ENCODE data around the gene CCDC47.
"Not testable (repeated sequence)": the region's sequence is repeated elsewhere in the genome, so short reads cannot be mapped to it uniquely, and the experiment has no call there.

Gene CCDC47

DNA sequence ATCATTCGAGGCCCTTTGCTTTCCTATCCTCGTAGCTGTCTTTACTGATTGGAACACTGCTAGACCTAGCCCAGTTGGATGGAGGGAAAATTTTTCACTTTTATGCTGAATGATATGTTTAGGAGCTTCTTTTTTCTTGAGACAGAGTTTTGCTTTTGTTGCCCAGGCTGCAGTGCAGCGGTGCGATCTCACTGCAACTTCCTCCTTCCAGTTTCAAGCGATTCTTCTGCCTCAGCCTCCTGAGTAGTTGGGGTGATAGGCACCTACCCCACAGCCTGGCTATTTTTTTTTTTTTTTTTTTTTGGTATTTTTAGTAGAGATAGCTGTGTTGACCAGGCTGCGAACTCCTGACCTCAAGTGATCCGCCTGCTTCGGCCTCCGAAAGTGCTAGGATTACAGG, 36.6 kb upstream of the CCDC47 start:
- TF ChIP-seq, protein P1, sequence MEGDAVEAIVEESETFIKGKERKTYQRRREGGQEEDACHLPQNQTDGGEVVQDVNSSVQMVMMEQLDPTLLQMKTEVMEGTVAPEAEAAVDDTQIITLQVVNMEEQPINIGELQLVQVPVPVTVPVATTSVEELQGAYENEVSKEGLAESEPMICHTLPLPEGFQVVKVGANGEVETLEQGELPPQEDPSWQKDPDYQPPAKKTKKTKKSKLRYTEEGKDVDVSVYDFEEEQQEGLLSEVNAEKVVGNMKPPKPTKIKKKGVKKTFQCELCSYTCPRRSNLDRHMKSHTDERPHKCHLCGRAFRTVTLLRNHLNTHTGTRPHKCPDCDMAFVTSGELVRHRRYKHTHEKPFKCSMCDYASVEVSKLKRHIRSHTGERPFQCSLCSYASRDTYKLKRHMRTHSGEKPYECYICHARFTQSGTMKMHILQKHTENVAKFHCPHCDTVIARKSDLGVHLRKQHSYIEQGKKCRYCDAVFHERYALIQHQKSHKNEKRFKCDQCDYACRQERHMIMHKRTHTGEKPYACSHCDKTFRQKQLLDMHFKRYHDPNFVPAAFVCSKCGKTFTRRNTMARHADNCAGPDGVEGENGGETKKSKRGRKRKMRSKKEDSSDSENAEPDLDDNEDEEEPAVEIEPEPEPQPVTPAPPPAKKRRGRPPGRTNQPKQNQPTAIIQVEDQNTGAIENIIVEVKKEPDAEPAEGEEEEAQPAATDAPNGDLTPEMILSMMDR (IDR thresholded peaks at IDR 0.05), result no peak
- Histone ChIP-seq H3K36me3 (peaks cover 96 to 100% (median 98%) of the 10 kb centered on the region in 3 donors), H3K4me3 (no peak overlapping the region), H3K9me3 (no peaks in the 10 kb centered on the region), H3K27me3 (no peaks in the 10 kb centered on the region), H3K27ac (no peak overlapping the region), H3K4me1 (no peaks in the 10 kb centered on the region)
- DNase-seq, result no peak
- intact Hi-C loops (cut with DNase I; ENCODE audit: low total_unique reads), result no loop called here

GRCh38 chr17:63805591-63805990, 32.2 kb upstream of the CCDC47 start:
- peaks cover 86 to 98% (median 90%) of the 10 kb centered on the region in 3 donors for H3K36me3 ChIP-seq

GRCh38 chr17:63804328-63804727, 30.9 kb upstream of the CCDC47 start:
- Histone ChIP-seq H3K27me3 (no peaks in the 10 kb centered on the region), H3K9me3 (no peaks in the 10 kb centered on the region), H3K4me3 (no peak overlapping the region), H3K4me1 (no peaks in the 10 kb centered on the region), H3K27ac (no peak overlapping the region), H3K36me3 (peaks cover 87 to 98% (median 90%) of the 10 kb centered on the region in 3 donors)
- intact Hi-C loops (cut with DNase I; ENCODE audit: low total_unique reads), result no loop called here
- TF ChIP-seq, protein P1 (IDR thresholded peaks at IDR 0.05), result no peak
- no peak for DNase-seq

More at GRCh38 chr17:63805591-63805990, 32.2 kb upstream of the CCDC47 start:
- intact Hi-C loops (cut with DNase I; ENCODE audit: low total_unique reads), result no loop called here
- no peak for DNase-seq
- H3K9me3 ChIP-seq, result no peaks in the 10 kb centered on the region
- no peaks in the 10 kb centered on the region for H3K4me1 ChIP-seq
- no peak overlapping the region for H3K4me3 ChIP-seq
- TF ChIP-seq, protein P1 (IDR thresholded peaks at IDR 0.05), result no peak
- H3K27me3 ChIP-seq, result no peaks in the 10 kb centered on the region
- H3K27ac ChIP-seq, result no peak overlapping the region

GRCh38 chr17:63800783-63801182, 27.4 kb upstream of the CCDC47 start:
- H3K4me3 ChIP-seq, result no peak overlapping the region
- intact Hi-C loops (cut with DNase I; ENCODE audit: low total_unique reads), result no loop called here
- TF ChIP-seq, protein P1 (IDR thresholded peaks at IDR 0.05), result no peak
- H3K27ac ChIP-seq, result no peak overlapping the region
- no peak for DNase-seq
- H3K36me3 ChIP-seq, result peaks cover 80 to 98% (median 86%) of the 10 kb centered on the region in 3 donors
- H3K4me1 ChIP-seq, result no peaks in the 10 kb centered on the region
- H3K9me3 ChIP-seq, result no peaks in the 10 kb centered on the region
- H3K27me3 ChIP-seq, result no peaks in the 10 kb centered on the region

DNA sequence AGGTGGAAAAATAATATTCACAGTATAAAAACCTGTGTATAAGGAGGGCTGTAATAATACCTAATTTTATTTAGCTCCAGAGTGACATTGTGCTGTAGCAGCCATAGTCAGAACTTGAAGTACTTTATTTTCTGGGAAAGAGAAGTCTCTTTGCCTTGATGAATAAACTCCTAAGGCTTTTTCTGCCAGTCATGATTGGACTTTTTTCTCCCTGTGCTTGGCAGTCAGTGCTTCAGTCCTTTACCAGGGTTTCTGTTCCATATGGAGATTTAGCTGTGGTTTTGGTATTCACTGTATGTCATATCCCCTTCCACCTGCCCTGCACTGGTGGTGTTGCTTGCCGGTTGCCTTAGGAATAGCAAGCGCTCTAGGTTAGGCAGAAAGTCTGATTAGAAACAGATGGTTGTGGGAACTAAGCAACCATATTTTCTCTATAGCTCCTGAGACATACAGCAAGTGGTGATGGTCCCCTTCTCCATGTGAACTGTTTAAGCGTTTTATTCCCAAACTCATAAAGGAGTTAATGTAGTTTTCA, 25.2 kb upstream of the CCDC47 start:
- no peaks in the 10 kb centered on the region for H3K9me3 ChIP-seq
- H3K4me1 ChIP-seq, result no peaks in the 10 kb centered on the region
- DNase-seq, result no peak
- H3K27ac ChIP-seq, result no peak overlapping the region
- TF ChIP-seq, protein P1 (IDR thresholded peaks at IDR 0.05), result no peak
- no peaks in the 10 kb centered on the region for H3K27me3 ChIP-seq
- intact Hi-C loops (cut with DNase I; ENCODE audit: low total_unique reads), result no loop called here
- H3K4me3 ChIP-seq, result no peak overlapping the region
- H3K36me3 ChIP-seq, result peaks cover 77 to 98% (median 92%) of the 10 kb centered on the region in 3 donors

DNA sequence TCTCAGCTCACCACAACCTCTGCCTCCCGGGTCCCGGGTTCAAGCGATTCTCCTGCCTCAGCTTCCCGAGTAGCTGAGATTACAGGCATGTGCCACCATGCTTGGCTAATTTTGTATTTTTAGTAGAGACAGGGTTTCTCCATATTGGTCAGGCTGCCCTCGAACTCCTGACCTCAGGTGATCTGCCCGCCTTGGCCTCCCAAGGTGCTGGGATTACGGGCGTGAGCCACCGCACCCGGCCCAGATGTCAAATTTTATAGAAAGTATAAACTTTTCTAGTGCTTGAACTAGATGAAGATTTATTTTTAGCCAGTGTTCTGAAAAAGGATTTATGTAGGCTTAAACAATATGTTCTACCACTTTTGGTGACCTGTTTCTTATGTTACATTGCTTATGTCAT, 23.0 kb upstream of the CCDC47 start:
- H3K27ac ChIP-seq; DNase-seq; H3K27me3 ChIP-seq; H3K4me1 ChIP-seq; intact Hi-C loops (cut with DNase I; ENCODE audit: low total_unique reads); H3K9me3 ChIP-seq; H3K4me3 ChIP-seq: not testable (repeated sequence)
- H3K36me3 ChIP-seq, result peaks cover 77 to 100% (median 88%) of the 10 kb centered on the region in 3 donors

All from tibial artery (tissue), 4 donors.